ENCODE results near the gene PRMT1. TPM values are rescaled to one million over a fixed set of nuclear protein-coding genes. Genes with fewer than 3 reads are reported as not detected.

Gene PRMT1
- polyA plus RNA-seq, 3 donors = 60.1 to 94.4 (median 74.3) TPM

- Histone ChIP-seq H2AFZ (ENCODE audit: insufficient read depth, low read depth, low read length, poor library complexity, severe bottlenecking) (no peak overlapping the region), H3K4me2 (replicated peaks; ENCODE audit: extremely low read depth, low read length, poor library complexity, severe bottlenecking) (no peak overlapping the region), H3K9me3 (replicated peaks in 1 of 2; ENCODE audit: control insufficient read depth in 1 of 2, insufficient read depth in 1 of 2, low read length in 2 of 2) (no peaks in the 10 kb centered on the region), H3K79me2 (ENCODE audit: insufficient read depth, low read length) (peaks cover 8% of the 10 kb centered on the region), H4K20me1 (ENCODE audit: insufficient read depth, low read length) (peaks cover 37% of the 10 kb centered on the region), H3K27me3 (ENCODE audit: control insufficient read depth in 2 of 2, insufficient read depth in 2 of 2, low read length in 2 of 2) (no peaks in the 10 kb centered on the region), H3K9ac (ENCODE audit: insufficient read depth, low read length, poor library complexity, severe bottlenecking) (no peak overlapping the region), H3K4me3 (replicated peaks in 1 of 3; ENCODE audit: low read depth in 2 of 3, low read length in 3 of 3) (no peak overlapping the region), H3K27ac (ENCODE audit: low read depth in 1 of 2, low read length in 2 of 2) (no peak overlapping the region), H3K36me3 (replicated peaks in 1 of 2; ENCODE audit: control insufficient read depth in 1 of 2, insufficient read depth in 2 of 2, low read length in 2 of 2) (peaks cover 78 to 91% of the 10 kb centered on the region in 2 donors), H3K4me1 (ENCODE audit: control insufficient read depth in 1 of 2, insufficient read depth in 2 of 2, low read length in 2 of 2) (no peaks in the 10 kb centered on the region)
- Mint-ChIP-seq H3K27ac (peak overlapping the region in 1 of 7 donors; percentile 35), H3K36me3 (peaks cover 68 to 88% of the 10 kb centered on the region in 2 donors), H3K4me3 (no peak overlapping the region), H3K27me3 (ENCODE audit: low read depth in 3 of 3) (peaks cover 0 to 3% (median 0%) of the 10 kb centered on the region in 3 donors), H3K9me3 (peaks cover 0 to 4% (median 0%) of the 10 kb centered on the region in 7 donors), H3K4me1 (no peaks in the 10 kb centered on the region)
- DNase-seq = no peak
- 95% methylated on average over 11 of the region's 13 CpGs for WGBS (ENCODE audit: insufficient coverage)
- TF ChIP-seq CTCF (IDR thresholded peaks at IDR 0.05) = no peak
- intact Hi-C loops (cut with micrococcal nuclease) = no loop called here
These were observed 23.6 kb upstream of the PRMT1 start for GRCh38 chr19:49653466-49653806.

- Mint-ChIP-seq H3K27ac (no peak overlapping the region), H3K4me3 (no peak overlapping the region), H3K36me3 (peaks cover 65 to 88% of the 10 kb centered on the region in 2 donors), H3K27me3 (ENCODE audit: low read depth in 3 of 3) (peaks cover 0 to 3% (median 0%) of the 10 kb centered on the region in 3 donors), H3K4me1 (no peaks in the 10 kb centered on the region), H3K9me3 (peaks cover 0 to 4% (median 0%) of the 10 kb centered on the region in 7 donors)
- intact Hi-C loops (cut with micrococcal nuclease) = no loop called here
- Histone ChIP-seq H4K20me1 (ENCODE audit: insufficient read depth, low read length) (peaks cover 38% of the 10 kb centered on the region), H3K27ac (ENCODE audit: low read depth in 1 of 2, low read length in 2 of 2) (no peak overlapping the region), H3K4me2 (replicated peaks; ENCODE audit: extremely low read depth, low read length, poor library complexity, severe bottlenecking) (no peak overlapping the region), H3K9ac (ENCODE audit: insufficient read depth, low read length, poor library complexity, severe bottlenecking) (no peak overlapping the region), H2AFZ (ENCODE audit: insufficient read depth, low read depth, low read length, poor library complexity, severe bottlenecking) (no peak overlapping the region), H3K4me1 (ENCODE audit: control insufficient read depth in 1 of 2, insufficient read depth in 2 of 2, low read length in 2 of 2) (no peaks in the 10 kb centered on the region), H3K36me3 (replicated peaks in 1 of 2; ENCODE audit: control insufficient read depth in 1 of 2, insufficient read depth in 2 of 2, low read length in 2 of 2) (peaks cover 81 to 91% of the 10 kb centered on the region in 2 donors), H3K27me3 (ENCODE audit: control insufficient read depth in 2 of 2, insufficient read depth in 2 of 2, low read length in 2 of 2) (no peaks in the 10 kb centered on the region), H3K4me3 (replicated peaks in 1 of 3; ENCODE audit: low read depth in 2 of 3, low read length in 3 of 3) (no peak overlapping the region), H3K9me3 (replicated peaks in 1 of 2; ENCODE audit: control insufficient read depth in 1 of 2, insufficient read depth in 1 of 2, low read length in 2 of 2) (no peaks in the 10 kb centered on the region), H3K79me2 (ENCODE audit: insufficient read depth, low read length) (peaks cover 3% of the 10 kb centered on the region)
- no peak for TF ChIP-seq CTCF (IDR thresholded peaks at IDR 0.05)
- 91% methylated on average over 6 of the region's 10 CpGs for WGBS (ENCODE audit: insufficient coverage)
- DNase-seq = no peak
These were observed 22.5 kb upstream of the PRMT1 start for GRCh38 chr19:49654581-49654980.
